GM12892 (cell line): ENCODE results near the gene SCRN1.

Experiments used
- POLR2A ChIP-seq: IDR thresholded peaks from 2 replicates; pipeline ENCODE4 v1.6.1; 2011; ENCODE audit warnings: low read depth, low read length, control low read depth
- POLR2AphosphoS5 ChIP-seq: IDR thresholded peaks from 2 replicates; pipeline ENCODE4 v1.6.1; 2011; ENCODE audit warnings: low read depth, low read length, control low read depth

- TF ChIP-seq POLR2AphosphoS5, result no peak; the same call in 1 of the 2 replicates
- TF ChIP-seq POLR2A, result no peak; the same call in 1 of the 2 replicates
These were observed 38.2 kb upstream of the SCRN1 start for GRCh38 chr7:30027740-30028215.
